Endothelial cell (in vitro differentiated cells): ENCODE results near the gene JAKMIP2. TPM values are rescaled to one million over a fixed set of nuclear protein-coding genes. Genes with fewer than 3 reads are reported as not detected.

Experiments used
- DNase-seq: peaks from one replicate; pipeline ENCODE4 v3.0.0; 2021; ENCODE audit warnings: low spot score
- H3K27ac Mint-ChIP-seq: one replicate; pipeline ENCODE4 v1.8.0; 2021; ENCODE audit warnings: mixed read lengths, inconsistent platforms; ENCODE audit not compliant: unreplicated experiment
- H3K27me3 Mint-ChIP-seq: one replicate; pipeline ENCODE4 v1.8.0; 2021; ENCODE audit warnings: mild to moderate bottlenecking, moderate library complexity, mixed read lengths, inconsistent platforms; ENCODE audit not compliant: unreplicated experiment
- H3K36me3 Mint-ChIP-seq: one replicate; pipeline ENCODE4 v1.8.0; 2021; ENCODE audit warnings: mild to moderate bottlenecking, low read depth, mixed read lengths, inconsistent platforms; ENCODE audit not compliant: unreplicated experiment
- H3K4me1 Mint-ChIP-seq: one replicate; pipeline ENCODE4 v1.8.0; 2021; ENCODE audit warnings: mild to moderate bottlenecking, mixed read lengths, inconsistent platforms; ENCODE audit not compliant: unreplicated experiment
- H3K4me3 Mint-ChIP-seq: one replicate; pipeline ENCODE4 v1.8.0; 2021; ENCODE audit warnings: mild to moderate bottlenecking, mixed read lengths, inconsistent platforms; ENCODE audit not compliant: unreplicated experiment
- H3K9me3 Mint-ChIP-seq: one replicate; pipeline ENCODE4 v1.8.0; 2021; ENCODE audit warnings: mixed read lengths, inconsistent platforms; ENCODE audit not compliant: unreplicated experiment
- total RNA-seq: library from RNA; stranded (reverse); fragmentation: NEBNext Ultra II Directional; extraction: Animal tissue kit (Norgen Biotek cat#: 25700); gene quantifications from one replicate; pipeline ENCODE4 v1.2.1, GENCODE V29; 2021; ENCODE audit not compliant: unreplicated experiment
- TF ChIP-seq, protein P1 (sequence below): fragments of 200-600 bp; sonication (generic); IDR thresholded peaks from one replicate; pipeline ENCODE4 v1.5.0; 2021; ENCODE audit warnings: antibody characterized with exemption; ENCODE audit not compliant: unreplicated experiment

The JAKMIP2 gene
- total RNA-seq, 1 donor from 2014 or later, result 4.3 TPM

DNA sequence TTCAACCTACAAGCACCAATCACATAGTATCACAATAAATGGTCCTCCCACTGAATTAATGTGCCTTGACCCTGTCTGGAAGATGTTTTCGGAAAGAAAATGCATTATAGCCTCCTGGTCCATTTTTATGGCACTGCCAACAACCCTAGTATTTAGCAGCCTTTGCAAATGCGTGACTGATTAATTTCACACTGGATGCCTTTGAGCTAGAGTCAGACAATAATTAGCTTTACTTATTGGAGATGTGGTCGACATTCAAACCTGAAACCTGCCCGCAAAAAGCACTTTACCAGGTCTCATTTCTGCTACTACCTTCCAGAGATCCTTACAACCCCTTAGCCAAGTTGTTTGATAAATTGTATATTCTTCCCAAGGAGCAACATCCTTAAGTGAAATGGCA is 153.3 kb downstream of the JAKMIP2 start:
- Mint-ChIP-seq H3K36me3 (no peaks in the 10 kb centered on the region), H3K27me3 (no peaks in the 10 kb centered on the region)

DNA sequence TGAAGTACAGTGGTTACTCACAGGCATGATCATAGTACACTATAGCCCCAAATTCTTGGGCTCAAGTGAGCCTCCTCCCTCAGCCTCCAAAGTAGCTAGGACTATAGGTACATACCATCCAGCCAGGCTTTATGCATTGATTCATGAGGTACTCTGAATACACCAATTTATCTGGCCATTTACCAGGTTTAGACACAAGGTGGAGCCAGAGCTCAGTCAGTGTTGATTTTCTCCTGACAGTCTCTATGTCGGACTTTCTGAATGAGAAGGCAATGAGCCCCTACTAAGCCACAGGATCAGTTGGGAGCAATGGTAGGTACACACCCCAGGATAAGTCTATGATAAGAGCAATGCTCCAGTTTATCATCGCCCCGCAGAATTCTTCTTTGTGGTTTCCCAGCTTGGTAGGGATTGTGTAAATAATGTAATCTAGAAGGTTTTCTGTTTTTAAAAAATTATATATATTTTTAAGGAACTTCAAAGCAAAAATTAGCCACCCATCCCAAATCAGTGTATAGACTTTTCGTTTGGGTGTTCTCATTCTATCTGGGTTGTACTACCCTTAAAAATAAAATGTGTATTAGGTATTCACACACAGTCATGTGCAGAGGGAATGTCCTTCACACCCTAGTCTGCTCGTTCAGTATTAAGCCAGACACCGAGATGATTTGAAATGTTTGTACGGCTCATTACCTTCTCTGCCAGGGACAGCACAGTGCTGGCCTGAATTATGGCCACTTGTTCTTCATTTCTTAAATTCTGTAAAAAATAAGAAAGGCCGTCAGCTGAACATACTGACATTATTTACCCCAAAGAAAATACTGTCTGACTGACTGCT is 154.3 kb downstream of the JAKMIP2 start:
- no peaks in the 10 kb centered on the region for H3K9me3 Mint-ChIP-seq
- H3K4me1 Mint-ChIP-seq, result no peaks in the 10 kb centered on the region
- no peaks in the 10 kb centered on the region for H3K27me3 Mint-ChIP-seq
- no peaks in the 10 kb centered on the region for H3K36me3 Mint-ChIP-seq
- TF ChIP-seq, protein P1, sequence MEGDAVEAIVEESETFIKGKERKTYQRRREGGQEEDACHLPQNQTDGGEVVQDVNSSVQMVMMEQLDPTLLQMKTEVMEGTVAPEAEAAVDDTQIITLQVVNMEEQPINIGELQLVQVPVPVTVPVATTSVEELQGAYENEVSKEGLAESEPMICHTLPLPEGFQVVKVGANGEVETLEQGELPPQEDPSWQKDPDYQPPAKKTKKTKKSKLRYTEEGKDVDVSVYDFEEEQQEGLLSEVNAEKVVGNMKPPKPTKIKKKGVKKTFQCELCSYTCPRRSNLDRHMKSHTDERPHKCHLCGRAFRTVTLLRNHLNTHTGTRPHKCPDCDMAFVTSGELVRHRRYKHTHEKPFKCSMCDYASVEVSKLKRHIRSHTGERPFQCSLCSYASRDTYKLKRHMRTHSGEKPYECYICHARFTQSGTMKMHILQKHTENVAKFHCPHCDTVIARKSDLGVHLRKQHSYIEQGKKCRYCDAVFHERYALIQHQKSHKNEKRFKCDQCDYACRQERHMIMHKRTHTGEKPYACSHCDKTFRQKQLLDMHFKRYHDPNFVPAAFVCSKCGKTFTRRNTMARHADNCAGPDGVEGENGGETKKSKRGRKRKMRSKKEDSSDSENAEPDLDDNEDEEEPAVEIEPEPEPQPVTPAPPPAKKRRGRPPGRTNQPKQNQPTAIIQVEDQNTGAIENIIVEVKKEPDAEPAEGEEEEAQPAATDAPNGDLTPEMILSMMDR, result peak; percentile 80
- no peak overlapping the region for H3K27ac Mint-ChIP-seq
- no peak overlapping the region for H3K4me3 Mint-ChIP-seq
- DNase-seq, result peak; percentile 81

More for the DNA sequence above, 153.3 kb downstream of the JAKMIP2 start:
- TF ChIP-seq, protein P1, result no peak
- Mint-ChIP-seq H3K27ac (no peak overlapping the region), H3K9me3 (no peaks in the 10 kb centered on the region), H3K4me3 (no peak overlapping the region), H3K4me1 (no peaks in the 10 kb centered on the region)
- no peak for DNase-seq

DNA sequence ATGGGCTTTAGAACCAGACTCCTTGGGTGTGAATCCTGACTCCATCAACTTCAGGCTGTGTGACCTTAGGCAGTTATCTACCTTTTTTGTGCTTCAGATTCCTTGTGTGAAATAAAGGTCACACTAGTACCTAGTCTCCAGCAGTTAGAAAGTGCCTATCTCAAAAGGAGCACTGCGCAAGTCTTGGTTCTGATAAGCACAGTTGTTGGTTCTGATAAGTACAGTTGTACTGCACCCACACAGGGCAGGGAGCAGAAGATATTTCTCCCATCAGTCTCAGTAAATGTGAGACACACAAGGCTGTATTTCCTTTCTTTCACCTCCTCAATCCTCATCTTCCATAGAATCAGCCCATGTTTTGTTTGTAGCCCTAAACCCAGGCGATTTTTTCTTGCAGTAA is 156.1 kb downstream of the JAKMIP2 start:
- no peak for DNase-seq
- no peak overlapping the region for H3K4me3 Mint-ChIP-seq
- no peaks in the 10 kb centered on the region for H3K9me3 Mint-ChIP-seq
- no peaks in the 10 kb centered on the region for H3K27me3 Mint-ChIP-seq
- TF ChIP-seq, protein P1, result no peak
- no peaks in the 10 kb centered on the region for H3K36me3 Mint-ChIP-seq
- H3K4me1 Mint-ChIP-seq, result no peaks in the 10 kb centered on the region
- no peak overlapping the region for H3K27ac Mint-ChIP-seq

DNA sequence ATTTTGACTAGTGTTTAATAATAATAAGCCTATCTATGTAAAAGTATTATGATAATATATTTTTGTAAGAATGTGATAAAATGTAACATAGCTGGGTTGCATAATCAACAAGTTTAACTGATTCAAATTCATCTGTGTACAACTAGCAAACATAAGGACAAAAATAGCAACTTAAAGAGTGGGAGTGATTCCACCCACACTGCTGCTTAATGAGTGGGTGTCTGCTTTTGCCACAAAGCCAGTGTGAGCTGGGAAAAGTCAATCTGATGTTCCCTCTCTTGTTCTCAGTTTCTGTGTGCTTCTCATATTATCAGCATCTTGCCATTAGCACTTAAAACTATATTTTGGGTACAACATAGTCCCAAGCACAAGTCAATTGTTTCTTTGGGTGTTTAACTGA is 161.5 kb downstream of the JAKMIP2 start:
- H3K9me3 Mint-ChIP-seq, result no peaks in the 10 kb centered on the region
- no peaks in the 10 kb centered on the region for H3K4me1 Mint-ChIP-seq
- no peaks in the 10 kb centered on the region for H3K36me3 Mint-ChIP-seq

More for the DNA sequence above, 161.5 kb downstream of the JAKMIP2 start:
- TF ChIP-seq, protein P1, result no peak
- Mint-ChIP-seq H3K27ac (no peak overlapping the region), H3K27me3 (no peaks in the 10 kb centered on the region), H3K4me3 (no peak overlapping the region)
- DNase-seq, result no peak
